Natural killer cell (primary cell): Measurements from ENCODE around the gene PCK2. TPM values are rescaled to one million over a fixed set of nuclear protein-coding genes. Genes with fewer than 3 reads are reported as not detected.
A peak's percentile ranks its signal among the peaks of the same experiment; 100 is the strongest.
"Not testable (repeated sequence)": the region's sequence is repeated elsewhere in the genome, so short reads cannot be mapped to it uniquely, and the experiment has no call there.

Source experiments
- ATAC-seq, 3 donors: fragments of 150-1000 bp in 2 of 3; fragments of 200-7000 bp in 1 of 3; cut with Tn5 transposase; 1 replicate in 1 of 3; 2 replicates in 2 of 3; pipeline ENCODE4 v1.10.0; 2021; ENCODE audit warnings: mild to moderate bottlenecking in 2 of 3, moderate library complexity in 2 of 3
- DNase-seq, 2 donors: peaks; one replicate each; pipeline versions ENCODE4 v3.0.0 to v3.0.0-alpha.2; 2013 to 2021; ENCODE audit warnings: mixed read lengths in 1 of 2
- H3K27ac ChIP-seq: one replicate; pipeline ENCODE4 v1.5.1; 2013; ENCODE audit warnings: mild to moderate bottlenecking, low read length
- H3K27me3 ChIP-seq: one replicate; pipeline ENCODE4 v1.6.1; 2013; ENCODE audit warnings: low read length; ENCODE audit not compliant: control insufficient read depth, insufficient read depth
- H3K36me3 ChIP-seq: one replicate; pipeline ENCODE4 v1.6.1; 2013; ENCODE audit warnings: low read length; ENCODE audit not compliant: control insufficient read depth, insufficient read depth
- H3K4me1 ChIP-seq: one replicate; pipeline ENCODE4 v1.6.1; 2013; ENCODE audit warnings: low read length; ENCODE audit not compliant: control insufficient read depth, insufficient read depth
- H3K4me3 ChIP-seq: one replicate; pipeline ENCODE4 v1.5.1; 2013; ENCODE audit warnings: low read length
- H3K9me3 ChIP-seq: one replicate; pipeline ENCODE4 v1.6.1; 2013; ENCODE audit warnings: low read length; ENCODE audit not compliant: control insufficient read depth, insufficient read depth
- H3K27ac Mint-ChIP-seq, 2 donors: one replicate each; pipeline ENCODE4 v1.8.0; 2022; ENCODE audit warnings: mild to moderate bottlenecking in 2 of 2, mixed read lengths in 2 of 2, moderate library complexity in 1 of 2
- H3K27me3 Mint-ChIP-seq, 2 donors: one replicate each; pipeline ENCODE4 v1.8.0; 2022; ENCODE audit warnings: low read depth in 2 of 2, mixed read lengths in 2 of 2
- H3K36me3 Mint-ChIP-seq: one replicate; pipeline ENCODE4 v1.8.0; 2022; ENCODE audit warnings: mixed read lengths
- H3K4me1 Mint-ChIP-seq, 2 donors: one replicate each; pipeline ENCODE4 v1.8.0; 2022; ENCODE audit warnings: mixed read lengths in 2 of 2
- H3K4me3 Mint-ChIP-seq: one replicate; pipeline ENCODE4 v1.8.0; 2022; ENCODE audit warnings: mild to moderate bottlenecking, moderate library complexity, mixed read lengths
- H3K9me3 Mint-ChIP-seq, 2 donors: one replicate each; pipeline ENCODE4 v1.8.0; 2022; ENCODE audit warnings: mixed read lengths in 2 of 2
- WGBS: methylation state at CpG from one replicate; pipeline ENCODE4 v1.1.7; 2013; ENCODE audit warnings: missing lambda C conversion rate; ENCODE audit not compliant: insufficient coverage; 5-methylcytosine and 5-hydroxymethylcytosine counted together
- intact Hi-C: fragments of 100-400 bp; cut with micrococcal nuclease; formaldehyde crosslinking; loops from one replicate; pipeline ENCODE4 v1.14.2; 2022
- total RNA-seq, 4 donors: library from RNA; stranded (reverse); fragments of 120-200 nt in 1 of 4; gene quantifications; one replicate each; pipeline versions ENCODE4 v1.2.3 to v1.2.4, GENCODE V29; 2013 to 2022
- TF ChIP-seq, protein P1 (sequence below): fragments of 200-600 bp; IDR thresholded peaks from one replicate; pipeline ENCODE4 v1.8.0; 2022; ENCODE audit warnings: antibody characterized with exemption

The PCK2 gene
- 10 to 100 TPM in 2 of 3 donors, 1 to 10 TPM in 1; 9.8 to 13.8 (median 12.3) TPM for total RNA-seq
- total RNA-seq (2013), result 14.2 TPM

GRCh38 chr14:24093901-24094840 is at the start of gene PCK2:
TSS of gene PCK2 (plus strand) at chr14:24094311. CDS start at chr14:24094406, 95 bp downstream.
- H3K4me3 ChIP-seq, result peak within 1 kb of the TSS; percentile 78
- peak; percentile 62 to 77 for DNase-seq
- intact Hi-C loops, result loop anchor here (2.0 kb wide), 1 partner anchor 15 kb away; no protein-coding TSS in a partner anchor
- peaks cover 3% of the 10 kb centered on the region for H3K36me3 ChIP-seq
- H3K27me3 ChIP-seq, result no peaks in the 10 kb centered on the region
- TF ChIP-seq, protein P1, sequence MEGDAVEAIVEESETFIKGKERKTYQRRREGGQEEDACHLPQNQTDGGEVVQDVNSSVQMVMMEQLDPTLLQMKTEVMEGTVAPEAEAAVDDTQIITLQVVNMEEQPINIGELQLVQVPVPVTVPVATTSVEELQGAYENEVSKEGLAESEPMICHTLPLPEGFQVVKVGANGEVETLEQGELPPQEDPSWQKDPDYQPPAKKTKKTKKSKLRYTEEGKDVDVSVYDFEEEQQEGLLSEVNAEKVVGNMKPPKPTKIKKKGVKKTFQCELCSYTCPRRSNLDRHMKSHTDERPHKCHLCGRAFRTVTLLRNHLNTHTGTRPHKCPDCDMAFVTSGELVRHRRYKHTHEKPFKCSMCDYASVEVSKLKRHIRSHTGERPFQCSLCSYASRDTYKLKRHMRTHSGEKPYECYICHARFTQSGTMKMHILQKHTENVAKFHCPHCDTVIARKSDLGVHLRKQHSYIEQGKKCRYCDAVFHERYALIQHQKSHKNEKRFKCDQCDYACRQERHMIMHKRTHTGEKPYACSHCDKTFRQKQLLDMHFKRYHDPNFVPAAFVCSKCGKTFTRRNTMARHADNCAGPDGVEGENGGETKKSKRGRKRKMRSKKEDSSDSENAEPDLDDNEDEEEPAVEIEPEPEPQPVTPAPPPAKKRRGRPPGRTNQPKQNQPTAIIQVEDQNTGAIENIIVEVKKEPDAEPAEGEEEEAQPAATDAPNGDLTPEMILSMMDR, result no peak
- H3K4me3 Mint-ChIP-seq, result peak within 1 kb of the TSS; percentile 98
- no peaks in the 10 kb centered on the region for H3K36me3 Mint-ChIP-seq
- WGBS, result under 1% methylated on average over 68 of the region's 68 CpGs
- H3K27ac ChIP-seq, result peak within 1 kb of the TSS; percentile 90
- no peaks in the 10 kb centered on the region for H3K27me3 Mint-ChIP-seq
- peaks cover 28% of the 10 kb centered on the region for H3K4me1 ChIP-seq
- peaks cover 20 to 38% of the 10 kb centered on the region in 2 donors for H3K4me1 Mint-ChIP-seq
- peak; percentile 79 to 82 (median 79) for ATAC-seq
- no peaks in the 10 kb centered on the region for H3K9me3 Mint-ChIP-seq
- H3K27ac Mint-ChIP-seq, result peak within 1 kb of the TSS; percentile 89 to 96
- no peaks in the 10 kb centered on the region for H3K9me3 ChIP-seq

DNA sequence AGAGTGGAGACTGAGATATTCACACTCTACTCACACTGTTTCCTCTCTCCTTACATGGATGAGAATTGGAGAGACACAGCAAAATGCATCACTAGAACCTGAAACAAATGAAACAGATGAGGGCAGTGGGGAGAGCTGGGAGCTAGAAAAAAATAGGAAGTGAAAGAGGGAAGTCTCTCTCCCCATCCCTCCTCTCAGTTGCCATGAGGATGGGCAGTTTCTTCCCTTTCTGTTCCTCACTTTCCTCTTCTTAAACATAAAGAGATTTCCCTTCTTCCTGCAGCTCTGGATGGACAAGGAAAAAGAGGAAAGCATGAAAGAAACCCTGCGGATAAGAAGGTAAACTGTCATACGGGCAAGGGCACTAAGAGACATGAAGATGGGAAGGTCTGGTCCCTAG is 45.1 kb upstream of the PCK2 start:
- H3K27me3 ChIP-seq, H3K27ac ChIP-seq, DNase-seq, H3K9me3 Mint-ChIP-seq, intact Hi-C loops, H3K36me3 ChIP-seq, H3K27ac Mint-ChIP-seq, H3K36me3 Mint-ChIP-seq, H3K9me3 ChIP-seq, H3K27me3 Mint-ChIP-seq, H3K4me3 ChIP-seq, ATAC-seq: not testable (repeated sequence)
- 27% methylated on average over 2 of the region's 2 CpGs for WGBS
- peaks cover 18 to 43% of the 10 kb centered on the region in 2 donors for H3K4me1 Mint-ChIP-seq
- H3K4me3 Mint-ChIP-seq, result peak overlapping the region; percentile 32
- H3K4me1 ChIP-seq, result peaks cover 31% of the 10 kb centered on the region

DNA sequence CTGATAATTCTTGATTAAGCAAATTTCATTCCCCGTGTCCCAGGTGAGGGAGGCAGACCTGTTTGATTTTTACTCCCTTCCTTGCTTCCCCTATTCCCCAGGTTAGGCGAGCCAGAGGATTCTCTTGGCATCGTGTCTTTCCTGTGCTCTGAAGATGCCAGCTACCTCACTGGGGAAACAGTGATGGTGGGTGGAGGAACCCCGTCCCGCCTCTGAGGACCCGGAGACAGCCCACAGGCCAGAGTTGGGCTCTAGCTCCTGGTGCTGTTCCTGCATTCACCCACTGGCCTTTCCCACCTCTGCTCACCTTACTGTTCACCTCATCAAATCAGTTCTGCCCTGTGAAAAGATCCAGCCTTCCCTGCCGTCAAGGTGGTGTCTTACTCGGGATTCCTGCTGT is 43.4 kb upstream of the PCK2 start:
- Mint-ChIP-seq H3K4me3 (peak overlapping the region; percentile 88), H3K27ac (peak overlapping the region in 1 of 2 donors; percentile 90), H3K4me1 (peaks cover 18 to 46% of the 10 kb centered on the region in 2 donors)
- peaks cover 33% of the 10 kb centered on the region for H3K4me1 ChIP-seq
- DNase-seq, H3K27ac ChIP-seq, intact Hi-C loops, H3K9me3 Mint-ChIP-seq, H3K4me3 ChIP-seq, H3K36me3 Mint-ChIP-seq, H3K9me3 ChIP-seq, ATAC-seq, H3K27me3 Mint-ChIP-seq, H3K27me3 ChIP-seq, H3K36me3 ChIP-seq: not testable (repeated sequence)
- WGBS, result 97% methylated on average over 8 of the region's 8 CpGs

- Mint-ChIP-seq H3K27me3 (peaks cover 0 to 2% of the 10 kb centered on the region in 2 donors), H3K9me3 (no peaks in the 10 kb centered on the region), H3K4me3 (peak overlapping the region; percentile 88), H3K36me3 (no peaks in the 10 kb centered on the region), H3K27ac (peak overlapping the region in 1 of 2 donors; percentile 90), H3K4me1 (peaks cover 18 to 45% of the 10 kb centered on the region in 2 donors)
- intact Hi-C loops, result no loop called here
- Histone ChIP-seq H3K27me3 (no peaks in the 10 kb centered on the region), H3K4me3 (peak overlapping the region; percentile 49), H3K4me1 (peaks cover 33% of the 10 kb centered on the region), H3K9me3 (no peaks in the 10 kb centered on the region), H3K27ac (no peak overlapping the region), H3K36me3 (no peaks in the 10 kb centered on the region)
- DNase-seq (peak in 1 of 2 donors; percentile 42), ATAC-seq (no peak)
- TF ChIP-seq, protein P1, result no peak
- 32% methylated on average over 17 of the region's 20 CpGs for WGBS
These were observed 42.8 kb upstream of the PCK2 start for GRCh38 chr14:24051176-24051788.
